Adrenal gland (tissue), 12 donors: ENCODE data around the gene TRAPPC10. TPM values are rescaled to one million over a fixed set of nuclear protein-coding genes. Genes with fewer than 3 reads are reported as not detected.
A peak's percentile ranks its signal among the peaks of the same experiment; 100 is the strongest.

Experiments used
- DNase-seq, 7 donors: peaks; one replicate each; pipeline ENCODE4 v3.0.0-alpha.2; 2019 to 2020
- H3K27ac ChIP-seq, 5 donors: fragments of 200-600 bp; sonication (generic) in 4 of 5; 1 replicate in 3 of 5; 2 replicates in 2 of 5; pipeline versions ENCODE4 v1.5.1 to v1.8.0; 2016 to 2020; ENCODE audit warnings: mild to moderate bottlenecking in 1 of 5
- H3K27me3 ChIP-seq: fragments of 200-600 bp; 2 replicates; pipeline ENCODE4 v1.8.0; 2021
- H3K36me3 ChIP-seq, 2 donors: fragments of 200-600 bp; replicated peaks in 1 of 2; 1 replicate in 1 of 2; 2 replicates in 1 of 2; pipeline versions ENCODE4 v1.5.1 to v1.8.0; 2018 to 2022
- H3K4me1 ChIP-seq, 2 donors: fragments of 200-600 bp; replicated peaks in 1 of 2; 1 replicate in 1 of 2; 2 replicates in 1 of 2; pipeline versions ENCODE4 v1.5.1 to v1.8.0; 2018 to 2021
- H3K4me3 ChIP-seq, 4 donors: fragments of 200-600 bp; sonication (generic) in 3 of 4; one replicate each; pipeline ENCODE4 v1.5.1; 2016 to 2018
- H3K9me3 ChIP-seq, 3 donors: fragments of 200-600 bp; sonication (generic) in 1 of 3; replicated peaks in 1 of 3; 1 replicate in 2 of 3; 2 replicates in 1 of 3; pipeline versions ENCODE4 v1.5.1 to v1.8.0; 2016 to 2021
- POLR2A ChIP-seq, 2 donors: fragments of 450-650 bp; IDR thresholded peaks; one replicate each; pipeline ENCODE4 v1.6.1; 2017; ENCODE audit warnings: antibody characterized with exemption in 2 of 2, mild to moderate bottlenecking in 2 of 2, moderate library complexity in 1 of 2
- WGBS, 4 donors: extraction: QIAGEN DNeasy Blood & Tissue Kit in 2 of 4; methylation state at CpG; one replicate each; pipeline versions ENCODE4 v1.1.5 to v1.1.7; 2013 to 2017; 5-methylcytosine and 5-hydroxymethylcytosine counted together
- intact Hi-C, 2 donors: fragments of 100-400 bp; cut with DNase I; formaldehyde crosslinking; loops; one replicate each; pipeline versions ENCODE4 v1.14.1 to v1.15.0; 2022 to 2023
- polyA plus RNA-seq, 3 donors: library from polyadenylated mRNA; stranded (reverse); fragments of 200-250 nt in 2 of 3; fragments of 350-450 nt in 1 of 3; fragmentation: Illumina TruSeq in 1 of 3; extraction: RNeasy Lipid Tissue Mini Kit (QIAGEN cat#74804) in 1 of 3; gene quantifications; one replicate each; pipeline ENCODE4 v1.2.3, GENCODE V29; 2013 to 2014
- total RNA-seq, 9 donors: library from RNA; depleted of rRNA in 4 of 9; stranded (reverse); fragments of >200 nt in 4 of 9; fragments of 120-200 nt in 1 of 9; fragmentation: NEBNext Ultra II Directional in 1 of 9; extraction: Animal tissue kit (Norgen Biotek cat#: 25700) in 1 of 9; gene quantifications; one replicate each; pipeline versions ENCODE4 v1.1.0 to v1.2.4, GENCODE V29; 2013 to 2023
- TF ChIP-seq, protein P1 (sequence below), 6 experiments: fragments of 450-650 bp in 4 of 6; fragments of 200-600 bp in 2 of 6; sonication (generic) in 1 of 6; IDR thresholded peaks; 1 replicate in 5 of 6; 2 replicates in 1 of 6; pipeline versions ENCODE4 v1.5.1 to v1.8.0; 2016 to 2021; ENCODE audit warnings: antibody characterized with exemption in 6 of 6, mild to moderate bottlenecking in 2 of 6, moderate library complexity in 1 of 6
- donor health status: healthy with polysubstance abuse.
- donor health status: Bipolar disorder and iron deficiency.
- donor health status: DM: yes; HTN: yes; CAD: no.
- donor health status: DM: no; HTN: no; CAD: no.
- donor health status: DM: no; HTN: no; CAD: no.
- donor health status: DM: yes; HTN: yes; CAD: no.

The TRAPPC10 gene
- total and polyA plus RNA-seq, 12 donors = 5.2 to 34.3 (median 24.7) TPM

DNA sequence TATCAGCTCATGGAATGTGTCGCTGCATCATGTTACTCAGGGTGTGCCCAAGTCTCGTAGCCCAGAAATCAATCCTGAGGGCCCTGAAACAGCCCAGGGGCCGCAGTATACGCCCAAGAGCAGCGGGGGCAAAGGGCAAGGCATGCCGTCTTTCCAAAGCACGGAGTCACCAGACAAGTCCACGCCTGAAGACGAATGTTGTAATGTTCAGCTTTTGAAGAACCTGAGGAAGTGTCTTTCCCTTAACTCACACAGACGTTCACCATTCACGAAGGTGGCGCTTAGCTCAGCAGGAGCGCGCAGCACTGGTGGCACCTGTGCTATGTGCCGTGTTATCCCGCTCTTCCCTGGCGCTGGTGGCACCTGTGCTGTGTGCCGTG lies 76.3 kb downstream of the TRAPPC10 start:
- Histone ChIP-seq H3K36me3 (peaks cover 0 to 60% of the 10 kb centered on the region in 2 donors), H3K27ac (peak overlapping the region in 1 of 5 donors; percentile 84), H3K4me3 (no peak overlapping the region), H3K27me3 (no peaks in the 10 kb centered on the region), H3K9me3 (no peaks in the 10 kb centered on the region), H3K4me1 (peaks cover 6 to 24% of the 10 kb centered on the region in 2 donors)
- TF ChIP-seq, protein P1, sequence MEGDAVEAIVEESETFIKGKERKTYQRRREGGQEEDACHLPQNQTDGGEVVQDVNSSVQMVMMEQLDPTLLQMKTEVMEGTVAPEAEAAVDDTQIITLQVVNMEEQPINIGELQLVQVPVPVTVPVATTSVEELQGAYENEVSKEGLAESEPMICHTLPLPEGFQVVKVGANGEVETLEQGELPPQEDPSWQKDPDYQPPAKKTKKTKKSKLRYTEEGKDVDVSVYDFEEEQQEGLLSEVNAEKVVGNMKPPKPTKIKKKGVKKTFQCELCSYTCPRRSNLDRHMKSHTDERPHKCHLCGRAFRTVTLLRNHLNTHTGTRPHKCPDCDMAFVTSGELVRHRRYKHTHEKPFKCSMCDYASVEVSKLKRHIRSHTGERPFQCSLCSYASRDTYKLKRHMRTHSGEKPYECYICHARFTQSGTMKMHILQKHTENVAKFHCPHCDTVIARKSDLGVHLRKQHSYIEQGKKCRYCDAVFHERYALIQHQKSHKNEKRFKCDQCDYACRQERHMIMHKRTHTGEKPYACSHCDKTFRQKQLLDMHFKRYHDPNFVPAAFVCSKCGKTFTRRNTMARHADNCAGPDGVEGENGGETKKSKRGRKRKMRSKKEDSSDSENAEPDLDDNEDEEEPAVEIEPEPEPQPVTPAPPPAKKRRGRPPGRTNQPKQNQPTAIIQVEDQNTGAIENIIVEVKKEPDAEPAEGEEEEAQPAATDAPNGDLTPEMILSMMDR (IDR thresholded peaks at IDR 0.05) = no peak
- no peak for TF ChIP-seq POLR2A (IDR thresholded peaks at IDR 0.05)
- peak in 2 of 7 donors; percentile 15 to 46 for DNase-seq
- intact Hi-C loops = no loop called here
- WGBS, 4 donors = 90 to 93% (median 90%) methylated on average over 15 to 18 of the region's 18 CpGs

DNA sequence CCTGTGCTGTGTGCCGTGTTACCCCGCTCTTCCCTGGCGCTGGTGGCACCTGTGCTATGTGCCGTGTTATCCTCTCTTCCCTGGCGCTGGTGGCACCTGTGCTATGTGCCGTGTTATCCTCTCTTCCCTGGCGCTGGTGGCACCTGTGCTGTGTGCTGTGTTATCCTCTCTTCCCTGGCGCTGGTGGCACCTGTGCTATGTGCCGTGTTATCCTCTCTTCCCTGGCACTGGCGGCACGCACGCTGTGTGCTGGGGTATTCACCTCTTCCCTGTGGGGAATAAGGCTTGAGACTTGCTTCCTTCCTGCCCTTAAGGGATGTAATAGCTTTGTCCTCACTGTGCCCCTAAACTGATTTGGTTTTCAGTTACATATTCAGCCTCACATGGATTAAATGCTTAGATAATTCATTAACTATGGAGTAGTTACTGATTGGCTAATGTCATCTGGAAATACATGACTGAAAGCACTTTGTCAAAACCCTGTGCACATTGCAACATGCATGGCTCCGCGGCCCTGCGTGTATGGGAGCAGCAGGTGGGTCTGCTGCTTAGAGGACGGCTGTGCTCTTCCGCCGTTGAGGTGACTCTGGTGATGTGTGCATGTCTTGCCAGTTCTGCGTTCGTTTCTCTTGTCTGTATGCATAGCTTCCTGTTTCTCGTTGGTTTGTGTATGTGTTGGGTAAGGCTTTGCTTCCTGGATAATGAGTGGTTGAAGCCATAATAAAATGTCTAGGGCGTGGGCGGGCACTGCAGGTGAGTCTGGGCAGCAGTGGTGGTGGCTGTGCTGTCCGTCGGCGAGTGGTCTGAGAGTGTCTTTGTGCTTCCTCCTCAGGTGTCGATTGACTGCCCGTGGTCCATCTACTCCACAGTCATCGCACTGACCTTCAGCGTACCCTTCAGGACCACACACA lies 77.1 kb downstream of the TRAPPC10 start:
- peak in 3 of 7 donors; percentile 10 to 46 (median 19) for DNase-seq
- TF ChIP-seq, protein P1 (IDR thresholded peaks at IDR 0.05) = no peak
- no peaks in the 10 kb centered on the region for H3K9me3 ChIP-seq
- peaks cover 0 to 56% of the 10 kb centered on the region in 2 donors for H3K36me3 ChIP-seq
- no peak overlapping the region for H3K27ac ChIP-seq
- H3K4me3 ChIP-seq = no peak overlapping the region
- 84 to 88% (median 86%) methylated on average over 26 to 30 of the region's 30 CpGs for WGBS, 4 donors
- H3K4me1 ChIP-seq = peaks cover 6 to 24% of the 10 kb centered on the region in 2 donors
- intact Hi-C loops = no loop called here
- H3K27me3 ChIP-seq = no peaks in the 10 kb centered on the region

DNA sequence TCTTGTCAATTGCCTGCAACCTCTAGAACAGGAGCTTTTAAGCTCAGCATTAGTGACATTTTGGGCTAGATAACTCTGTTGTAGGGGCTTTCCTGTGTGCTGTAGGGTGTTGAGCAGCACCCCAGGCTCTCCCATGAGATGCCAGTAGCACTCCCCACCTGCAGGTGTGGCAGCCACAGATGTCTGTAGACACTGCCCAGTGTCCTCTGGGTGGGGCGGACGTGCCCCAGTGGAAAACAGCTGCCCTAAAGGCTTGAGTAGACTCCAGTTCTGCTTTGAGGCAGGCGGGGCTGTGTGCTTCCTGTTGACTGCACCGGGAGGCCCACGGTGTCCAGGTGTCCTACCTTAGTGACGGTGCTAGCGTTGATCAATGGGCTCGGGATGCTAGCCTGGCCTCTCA lies 78.2 kb downstream of the TRAPPC10 start:
- Histone ChIP-seq H3K4me1 (peaks cover 6 to 16% of the 10 kb centered on the region in 2 donors), H3K36me3 (peaks cover 0 to 54% of the 10 kb centered on the region in 2 donors), H3K9me3 (no peaks in the 10 kb centered on the region), H3K27me3 (no peaks in the 10 kb centered on the region), H3K27ac (no peak overlapping the region), H3K4me3 (no peak overlapping the region)
- intact Hi-C loops = no loop called here
- peak in 2 of 7 donors; percentile 21 to 45 for DNase-seq
- WGBS, 4 donors = 86 to 100% (median 92%) methylated on average over 3 to 8 of the region's 8 CpGs
- no peak for TF ChIP-seq POLR2A (IDR thresholded peaks at IDR 0.05)
- TF ChIP-seq, protein P1 (IDR thresholded peaks at IDR 0.05) = no peak

DNA sequence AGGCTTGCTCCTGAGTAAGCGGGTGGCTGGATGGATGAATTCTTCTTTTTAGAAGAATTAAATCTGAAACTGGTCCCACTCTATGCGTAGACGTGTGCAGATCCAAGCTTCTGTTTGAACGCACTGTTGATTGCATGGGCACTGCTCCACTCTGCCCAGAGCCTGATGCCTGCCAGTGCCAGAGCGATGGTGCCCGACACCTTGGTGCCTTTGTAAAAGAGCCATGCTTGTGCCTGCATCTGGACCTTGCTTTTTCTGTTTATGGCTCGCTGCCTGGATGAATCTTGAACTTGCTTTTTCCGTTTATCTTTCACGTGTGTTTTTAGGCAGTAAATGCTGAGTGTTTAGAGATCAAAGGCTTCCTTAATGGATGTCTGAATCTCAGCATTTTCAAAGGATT lies 80.1 kb downstream of the TRAPPC10 start:
- TF ChIP-seq, protein P1 (IDR thresholded peaks at IDR 0.05) = no peak
- no peak for TF ChIP-seq POLR2A (IDR thresholded peaks at IDR 0.05)

More for the DNA sequence above, 80.1 kb downstream of the TRAPPC10 start:
- 43 to 62% (median 51%) methylated on average over 8 to 9 of the region's 9 CpGs for WGBS, 4 donors
- peak in 6 of 7 donors; percentile 53 to 69 (median 65) for DNase-seq
- Histone ChIP-seq H3K4me3 (no peak overlapping the region), H3K9me3 (no peaks in the 10 kb centered on the region), H3K4me1 (peaks cover 6 to 9% of the 10 kb centered on the region in 2 donors), H3K36me3 (peaks cover 0 to 50% of the 10 kb centered on the region in 2 donors), H3K27me3 (no peaks in the 10 kb centered on the region), H3K27ac (peak overlapping the region in 2 of 5 donors; percentile 11 to 32)
- intact Hi-C loops = no loop called here
